Activated T-helper 2 cell treated with anti-CD3 and anti-CD28 coated beads, Interferon-gamma antibody, Interleukin-2, Interleukin-4, amounts not matched to agents 10 μg/mL and 5 μg/mL and 100 μg/mL, durations not matched to agents 14 hours and 24 hours and 36 hours (primary cell): ENCODE data around the gene RMI1. TPM values are rescaled to one million over a fixed set of nuclear protein-coding genes. Genes with fewer than 3 reads are reported as not detected.
"Not testable (repeated sequence)": the region's sequence is repeated elsewhere in the genome, so short reads cannot be mapped to it uniquely, and the experiment has no call there.

Experiments
- DNase-seq: peaks from one replicate; pipeline ENCODE4 v3.0.0; 2021; ENCODE audit warnings: low spot score
- H3K27ac Mint-ChIP-seq: one replicate; pipeline ENCODE4 v1.8.0; 2021; ENCODE audit warnings: mixed read lengths
- H3K27me3 Mint-ChIP-seq: one replicate; pipeline ENCODE4 v1.8.0; 2021; ENCODE audit warnings: low read depth, mixed read lengths
- H3K36me3 Mint-ChIP-seq: one replicate; pipeline ENCODE4 v1.8.0; 2021; ENCODE audit warnings: low read depth, mixed read lengths
- H3K4me1 Mint-ChIP-seq: one replicate; pipeline ENCODE4 v1.8.0; 2021; ENCODE audit warnings: low read depth, mixed read lengths
- H3K4me3 Mint-ChIP-seq: one replicate; pipeline ENCODE4 v1.8.0; 2021; ENCODE audit warnings: low read depth, mild to moderate bottlenecking, moderate library complexity, mixed read lengths
- H3K9me3 Mint-ChIP-seq: one replicate; pipeline ENCODE4 v1.8.0; 2021; ENCODE audit warnings: mixed read lengths
- intact Hi-C: fragments of 100-400 bp; cut with micrococcal nuclease; formaldehyde crosslinking; loops from one replicate; pipeline ENCODE4 v1.15.1; 2023
- total RNA-seq: library from RNA; stranded (reverse); gene quantifications from 2 replicates; pipeline ENCODE4 v1.2.3, GENCODE V29; 2022

RMI1 gene
- 26.1 and 27.3 TPM in 2 replicates for total RNA-seq

DNA sequence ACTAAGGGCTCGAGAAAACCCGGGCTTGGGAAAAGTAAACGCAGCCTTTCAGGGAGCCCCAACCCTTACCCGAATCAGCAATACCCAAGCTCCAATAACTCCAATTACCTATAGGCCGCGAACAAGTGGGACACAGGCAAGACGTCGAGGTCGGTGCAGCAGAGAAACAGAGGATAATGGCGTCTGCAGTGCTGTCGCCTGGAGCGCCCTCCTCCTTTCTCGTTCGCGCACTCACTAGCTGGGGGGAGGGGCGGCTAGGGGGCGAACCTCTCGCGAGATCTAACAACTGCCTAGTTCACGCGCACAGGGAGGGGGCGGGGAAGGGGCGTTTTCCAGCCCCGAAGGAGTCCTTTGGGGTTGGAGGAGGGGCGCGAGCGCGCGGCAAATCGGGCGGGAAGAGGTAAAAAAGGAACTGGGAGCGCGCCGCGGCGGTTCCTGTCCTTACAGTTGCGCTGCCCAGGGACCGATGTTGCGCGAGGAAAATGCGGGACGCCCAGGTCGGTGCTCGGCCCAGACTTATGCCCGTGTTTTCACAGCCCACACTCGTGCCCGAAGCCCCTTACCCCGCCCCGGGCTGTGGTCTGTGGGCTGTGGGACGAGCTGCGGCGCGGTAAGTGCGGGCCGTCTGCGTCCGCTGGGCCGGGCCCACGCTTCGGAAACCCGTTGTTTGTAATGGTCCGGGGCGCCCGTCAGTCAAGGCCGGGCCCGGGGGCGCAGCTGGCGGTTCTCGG lies at the start of gene RMI1:
TSS of gene RMI1 (plus strand) at position 411 of the 731 bp plus-strand sequence. CDS start 20,182 bp downstream, outside the sequence.
- intact Hi-C loops = loop anchor here (1.0 to 5.0 kb wide), 7 partner anchors 22 to 1962 kb away; partner anchors contain the start of genes IDNK, KIF27 and NAA35
- peaks cover 51% of the 10 kb centered on the region for H3K36me3 Mint-ChIP-seq
- peak within 1 kb of the TSS; percentile 99 for H3K27ac Mint-ChIP-seq
- no peaks in the 10 kb centered on the region for H3K27me3 Mint-ChIP-seq
- H3K4me3 Mint-ChIP-seq = peak within 1 kb of the TSS; percentile 100
- peak; percentile 96 for DNase-seq
- H3K4me1 Mint-ChIP-seq = peaks cover 43% of the 10 kb centered on the region
- no peaks in the 10 kb centered on the region for H3K9me3 Mint-ChIP-seq

DNA sequence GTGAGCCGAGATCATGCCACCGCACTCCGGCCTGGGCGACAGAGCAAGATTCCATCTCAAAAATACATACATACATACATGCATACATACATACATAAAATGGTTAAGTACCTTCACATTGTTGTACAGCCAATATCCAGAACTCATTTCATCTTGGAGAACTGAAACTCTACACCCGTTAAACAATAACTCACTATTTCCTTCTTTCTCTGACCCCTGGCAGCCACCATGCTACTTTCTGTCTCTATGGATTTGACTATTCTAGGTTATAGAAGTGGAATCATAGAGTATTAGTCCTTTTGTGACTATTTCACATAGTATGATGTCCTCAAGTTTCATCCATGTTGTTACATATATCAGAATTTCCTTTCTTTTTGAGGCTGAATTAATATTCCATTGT lies 49.7 kb upstream of the RMI1 start:
- Mint-ChIP-seq H3K4me1 (peaks cover 20% of the 10 kb centered on the region), H3K27ac (no peak overlapping the region), H3K36me3 (no peaks in the 10 kb centered on the region), H3K4me3 (no peak overlapping the region), H3K9me3 (no peaks in the 10 kb centered on the region), H3K27me3 (peaks cover 3% of the 10 kb centered on the region)
- DNase-seq = no peak
- intact Hi-C loops = no loop called here

DNA sequence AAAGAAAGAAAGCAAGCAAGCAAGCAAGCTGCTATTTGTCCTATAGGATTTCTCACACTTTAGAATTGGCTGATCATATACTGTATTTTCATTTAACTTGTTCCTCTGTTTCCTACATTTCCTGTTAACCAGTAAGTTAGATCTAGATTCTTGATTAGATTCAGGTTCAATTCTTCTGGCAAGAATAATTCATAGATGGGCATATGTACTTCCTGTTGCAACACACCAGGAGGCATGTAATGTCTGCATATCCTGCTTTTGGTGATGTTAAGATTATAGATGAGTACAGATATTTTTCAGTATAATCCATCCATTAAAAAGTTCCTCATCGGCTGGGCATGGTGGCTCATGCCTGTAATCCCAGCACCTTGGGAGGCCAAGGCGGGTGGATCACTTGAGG lies 48.6 kb upstream of the RMI1 start:
- Mint-ChIP-seq H3K9me3 (no peaks in the 10 kb centered on the region), H3K4me3 (no peak overlapping the region), H3K4me1 (peaks cover 20% of the 10 kb centered on the region), H3K27me3 (peaks cover 3% of the 10 kb centered on the region), H3K36me3 (no peaks in the 10 kb centered on the region), H3K27ac (no peak overlapping the region)
- DNase-seq = no peak
- intact Hi-C loops = no loop called here

DNA sequence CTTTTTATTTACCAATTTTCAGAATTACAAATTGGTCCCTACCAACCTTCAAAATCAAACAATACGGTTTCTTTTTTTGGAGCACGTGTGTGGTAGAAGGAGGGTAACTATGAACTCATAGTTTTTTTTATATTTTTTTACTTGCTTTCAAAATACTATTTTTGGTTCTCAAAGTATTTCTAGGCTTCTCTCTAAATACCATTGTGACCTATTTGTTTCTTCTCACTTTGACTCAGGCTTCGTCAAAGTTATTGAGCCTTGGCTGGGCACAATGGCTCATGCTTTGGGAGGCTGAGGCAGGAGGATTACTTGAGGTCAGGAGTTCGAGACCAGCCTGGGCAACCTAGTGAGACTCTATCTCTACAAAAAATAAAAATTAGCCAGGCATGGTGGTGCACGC lies 47.8 kb upstream of the RMI1 start:
- intact Hi-C loops = no loop called here
- H3K4me1 Mint-ChIP-seq = peaks cover 22% of the 10 kb centered on the region
- peaks cover 2% of the 10 kb centered on the region for H3K36me3 Mint-ChIP-seq
- H3K4me3 Mint-ChIP-seq = no peak overlapping the region
- peaks cover 2% of the 10 kb centered on the region for H3K27me3 Mint-ChIP-seq
- H3K9me3 Mint-ChIP-seq = no peaks in the 10 kb centered on the region
- DNase-seq = no peak
- no peak overlapping the region for H3K27ac Mint-ChIP-seq

DNA sequence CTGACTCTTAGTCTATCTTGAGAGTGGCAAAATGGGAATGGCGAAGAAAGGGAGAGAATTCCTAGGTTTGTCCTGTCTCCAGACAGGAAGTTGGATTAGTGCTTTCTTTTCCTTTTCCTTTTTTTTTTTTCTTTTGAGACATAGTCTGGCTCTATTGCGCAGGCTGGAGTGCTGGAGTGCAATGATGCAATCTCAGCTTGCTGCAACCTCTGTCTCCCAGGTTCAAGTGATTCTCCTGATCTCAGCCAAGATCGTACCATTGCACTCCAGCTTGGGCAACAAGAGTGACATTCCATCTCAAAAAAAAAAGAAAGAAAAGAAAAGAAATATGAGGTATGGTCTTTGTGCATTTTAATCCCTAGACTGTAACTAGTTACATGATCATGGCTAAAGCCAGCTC lies 46.8 kb upstream of the RMI1 start:
- H3K4me1 Mint-ChIP-seq = peaks cover 24% of the 10 kb centered on the region
- H3K36me3 Mint-ChIP-seq = peaks cover 9% of the 10 kb centered on the region

DNA sequence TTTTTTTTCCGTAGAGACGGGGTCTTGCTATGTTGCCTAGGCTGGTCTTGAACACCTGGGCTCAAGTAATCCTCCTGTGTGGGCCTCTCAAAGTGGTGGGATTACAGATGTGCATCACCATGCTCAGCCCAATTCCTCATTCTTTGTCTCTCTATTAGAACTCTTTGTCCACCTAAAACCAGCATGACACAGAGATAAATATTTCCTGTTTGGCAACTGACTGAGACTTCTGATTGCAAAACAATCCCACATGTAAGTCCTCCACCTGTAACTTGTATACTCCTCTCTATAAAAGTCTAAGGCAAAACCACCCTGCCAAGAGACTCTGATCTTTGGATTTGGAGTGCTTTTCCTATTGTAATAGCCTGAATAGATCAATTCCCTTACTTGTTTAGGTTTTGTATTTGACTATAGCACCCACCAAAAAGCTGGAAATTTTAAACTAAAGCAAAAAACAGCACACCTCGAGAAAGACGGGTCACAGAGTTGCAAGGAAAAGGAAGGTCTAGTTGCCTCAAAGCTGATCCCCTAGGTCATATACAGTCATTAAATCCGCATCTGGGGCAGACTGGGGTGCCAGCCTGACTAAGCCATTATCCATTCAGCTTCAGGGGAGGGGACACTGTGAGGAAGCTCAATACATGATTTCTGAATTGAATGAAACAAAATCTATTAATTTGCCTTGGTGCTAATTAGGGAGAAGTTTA lies 45.9 kb upstream of the RMI1 start:
- no peak for DNase-seq
- Mint-ChIP-seq H3K4me1 (peaks cover 24% of the 10 kb centered on the region), H3K4me3 (no peak overlapping the region), H3K36me3 (peaks cover 18% of the 10 kb centered on the region), H3K27me3 (no peaks in the 10 kb centered on the region), H3K27ac (no peak overlapping the region), H3K9me3 (no peaks in the 10 kb centered on the region)
- intact Hi-C loops = no loop called here

More for the DNA sequence above, 46.8 kb upstream of the RMI1 start:
- no peak for DNase-seq
- Mint-ChIP-seq H3K4me3 (no peak overlapping the region), H3K27me3 (no peaks in the 10 kb centered on the region), H3K27ac (no peak overlapping the region), H3K9me3 (no peaks in the 10 kb centered on the region)
- intact Hi-C loops = no loop called here

DNA sequence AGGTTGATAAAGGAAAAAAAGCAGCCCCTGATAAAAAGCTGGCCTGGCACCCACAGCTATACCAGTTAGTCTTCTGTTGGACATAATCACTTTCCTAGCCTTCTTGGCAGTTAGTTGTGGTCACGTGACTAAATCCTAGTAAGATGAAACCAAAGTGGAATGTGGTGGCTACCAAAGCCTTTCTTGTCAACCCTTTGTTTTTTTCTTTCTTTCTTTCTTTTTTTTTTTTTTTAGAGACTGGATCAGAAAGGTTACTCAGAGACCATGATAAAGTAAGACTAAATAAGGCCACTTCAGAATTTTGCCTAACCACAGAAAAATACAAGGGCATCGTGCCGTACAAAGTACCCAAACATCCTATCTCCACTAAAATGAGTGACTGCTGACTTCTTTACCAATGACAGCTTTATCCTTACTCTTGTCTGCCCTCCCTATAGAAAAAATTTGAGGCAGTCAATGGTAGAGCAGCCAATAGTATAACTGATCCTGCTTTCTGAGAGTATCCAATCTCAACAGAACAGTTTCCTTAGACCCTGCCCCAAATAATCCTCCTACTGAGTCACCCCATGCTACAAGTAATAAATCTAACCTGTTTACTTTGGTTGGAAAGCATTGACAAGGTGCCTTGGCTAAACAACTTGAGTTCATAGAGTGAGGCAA lies 45.2 kb upstream of the RMI1 start:
- H3K36me3 Mint-ChIP-seq = peaks cover 20% of the 10 kb centered on the region
- H3K4me1 Mint-ChIP-seq = peaks cover 24% of the 10 kb centered on the region
- no peaks in the 10 kb centered on the region for H3K27me3 Mint-ChIP-seq
- H3K4me3 Mint-ChIP-seq = no peak overlapping the region
- no peak for DNase-seq
- H3K9me3 Mint-ChIP-seq = no peaks in the 10 kb centered on the region
- intact Hi-C loops = no loop called here
- no peak overlapping the region for H3K27ac Mint-ChIP-seq

DNA sequence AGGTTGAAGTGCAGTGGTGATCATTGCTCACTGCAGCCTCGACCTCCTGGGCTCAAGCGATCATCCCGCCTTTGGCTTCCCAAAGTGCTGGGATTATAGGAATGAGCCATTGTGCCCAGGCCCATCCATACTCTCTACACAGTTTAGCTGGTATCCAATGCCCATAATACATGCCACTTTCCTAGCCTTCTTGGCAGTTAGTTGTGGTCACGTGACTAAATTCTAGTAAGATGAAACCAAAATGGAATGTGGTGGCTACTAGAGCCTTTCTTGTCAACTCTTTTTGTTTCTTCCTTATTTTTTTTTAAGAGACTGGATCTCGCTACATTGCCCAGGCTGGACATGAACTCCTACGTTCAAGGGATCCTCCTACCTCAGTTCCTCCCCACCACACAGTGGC lies 44.1 kb upstream of the RMI1 start:
- Mint-ChIP-seq H3K36me3 (peaks cover 29% of the 10 kb centered on the region), H3K27ac (no peak overlapping the region), H3K4me3 (no peak overlapping the region), H3K4me1 (peaks cover 19% of the 10 kb centered on the region), H3K27me3 (no peaks in the 10 kb centered on the region), H3K9me3 (no peaks in the 10 kb centered on the region)
- no peak for DNase-seq
- intact Hi-C loops = no loop called here

DNA sequence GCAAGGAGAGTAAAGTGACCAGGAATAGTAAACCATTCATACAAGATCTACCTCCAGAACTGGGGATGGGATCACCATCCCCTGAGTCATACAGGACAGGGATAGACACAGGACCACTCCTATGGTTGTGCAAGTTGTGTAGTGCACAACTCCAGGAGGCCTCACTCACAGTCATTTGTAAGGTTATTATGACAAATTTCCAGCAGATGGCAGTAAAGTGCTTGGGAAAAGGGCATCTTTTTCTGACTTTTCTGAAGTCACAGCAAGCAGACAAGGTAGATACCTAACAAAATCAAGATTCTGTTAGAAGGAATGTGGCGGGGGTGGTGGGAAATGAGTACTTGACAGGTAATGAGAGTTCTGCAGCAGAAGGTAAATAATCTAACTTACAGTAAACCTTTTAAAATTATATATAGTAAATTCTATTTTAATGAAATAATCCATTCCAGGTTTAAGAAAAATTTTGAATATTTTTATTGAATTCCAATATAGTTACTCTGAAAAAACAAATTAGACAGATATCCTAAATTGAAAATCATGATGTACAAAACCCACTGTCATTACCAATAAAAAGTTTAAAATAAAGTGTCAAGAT lies 42.6 kb upstream of the RMI1 start:
- no peak overlapping the region for H3K4me3 Mint-ChIP-seq
- peaks cover 13% of the 10 kb centered on the region for H3K4me1 Mint-ChIP-seq
- peak; percentile 23 for DNase-seq
- H3K27me3 Mint-ChIP-seq = no peaks in the 10 kb centered on the region
- H3K9me3 Mint-ChIP-seq = no peaks in the 10 kb centered on the region
- H3K27ac Mint-ChIP-seq = no peak overlapping the region
- intact Hi-C loops = loop anchor here (1.0 kb wide), 3 partner anchors 235 to 377 kb away; no protein-coding TSS in a partner anchor
- peaks cover 42% of the 10 kb centered on the region for H3K36me3 Mint-ChIP-seq

DNA sequence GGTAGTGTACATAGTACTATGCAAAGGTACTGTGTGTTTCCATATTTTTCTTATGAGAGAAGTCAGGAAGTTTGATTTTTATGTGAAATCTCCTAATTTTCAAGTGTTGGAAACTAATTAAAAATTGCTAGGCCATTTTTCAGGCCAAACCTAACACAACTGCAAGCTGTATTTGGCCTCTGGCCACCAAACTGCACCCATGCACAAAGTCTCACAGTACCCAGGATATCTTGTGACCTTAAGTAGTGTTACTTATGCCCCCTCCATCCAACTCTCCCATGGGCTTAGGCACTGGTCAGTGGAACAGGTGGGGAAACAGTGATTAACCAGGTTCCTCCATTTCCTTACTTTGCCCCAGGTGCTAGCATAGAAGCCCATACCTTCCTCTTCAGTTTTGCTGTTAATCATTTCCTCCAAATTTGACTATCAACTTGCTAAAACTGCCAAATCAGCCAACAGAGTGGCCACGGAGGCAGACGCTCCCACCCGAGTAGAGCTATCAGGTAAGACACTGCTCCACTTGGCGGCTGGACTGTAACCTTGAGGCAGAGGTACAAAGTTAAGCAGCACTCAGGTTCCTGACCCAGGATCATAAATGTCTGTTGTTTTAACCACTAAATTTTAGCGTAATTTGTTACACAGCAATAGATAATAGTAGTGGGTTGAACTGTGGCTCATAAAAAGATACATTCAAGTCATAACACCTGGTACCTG lies 39.9 kb upstream of the RMI1 start:
- intact Hi-C loops = no loop called here
- H3K4me3 Mint-ChIP-seq = no peak overlapping the region
- no peaks in the 10 kb centered on the region for H3K9me3 Mint-ChIP-seq
- H3K4me1 Mint-ChIP-seq = peaks cover 3% of the 10 kb centered on the region
- no peaks in the 10 kb centered on the region for H3K27me3 Mint-ChIP-seq
- peaks cover 58% of the 10 kb centered on the region for H3K36me3 Mint-ChIP-seq
- no peak overlapping the region for H3K27ac Mint-ChIP-seq
- no peak for DNase-seq

DNA sequence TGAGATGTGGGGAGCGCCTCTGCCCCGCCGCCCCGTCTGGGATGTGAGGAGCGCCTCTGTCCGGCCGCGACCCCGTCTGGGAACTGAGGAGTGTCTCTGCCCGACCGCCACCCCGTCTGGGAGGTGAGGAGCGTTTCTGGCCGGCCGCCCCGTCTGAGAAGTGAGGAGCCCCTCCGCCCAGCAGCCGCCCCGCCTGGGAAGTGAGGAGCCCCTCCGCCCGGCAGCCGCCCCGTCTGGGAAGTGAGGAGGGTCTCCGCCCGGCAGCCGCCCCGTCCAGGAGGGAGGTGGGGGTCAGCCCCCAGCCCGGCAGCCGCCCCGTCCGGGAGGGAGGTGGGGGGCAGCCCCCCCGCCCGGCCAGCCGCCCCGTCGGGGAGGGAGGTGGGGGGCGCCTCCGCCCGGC lies 32.5 kb upstream of the RMI1 start:
- H3K27ac Mint-ChIP-seq, H3K4me1 Mint-ChIP-seq, intact Hi-C loops, H3K9me3 Mint-ChIP-seq, H3K27me3 Mint-ChIP-seq, H3K4me3 Mint-ChIP-seq, DNase-seq: not testable (repeated sequence)
- peaks cover 44% of the 10 kb centered on the region for H3K36me3 Mint-ChIP-seq

DNA sequence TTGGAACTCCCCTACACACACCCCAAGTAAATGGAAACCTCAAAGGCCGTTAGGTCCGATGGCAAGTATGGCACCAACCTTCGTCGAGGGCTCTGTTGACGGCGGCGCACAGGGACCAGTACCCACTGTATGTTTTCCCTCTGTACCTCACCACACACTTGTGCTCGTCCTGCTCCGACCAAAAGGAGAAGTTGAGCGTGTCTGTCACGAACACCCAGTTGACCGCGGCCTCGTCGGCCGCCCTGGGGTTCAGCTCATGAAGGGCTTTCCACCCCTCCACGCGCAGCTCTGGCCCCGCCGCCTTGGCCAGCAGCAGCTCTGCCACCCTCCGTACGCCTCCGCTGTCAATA lies 24.5 kb upstream of the RMI1 start:
- H3K27me3 Mint-ChIP-seq = no peaks in the 10 kb centered on the region
- H3K4me1 Mint-ChIP-seq = peaks cover 10% of the 10 kb centered on the region
- H3K27ac Mint-ChIP-seq = peak overlapping the region; percentile 98
- intact Hi-C loops = loop anchor here (1.0 to 2.0 kb wide), 3 partner anchors 10 to 35 kb away; partner anchors contain the start of genes HNRNPK, KIF27 and RMI1
- peak overlapping the region; percentile 99 for H3K4me3 Mint-ChIP-seq
- H3K36me3 Mint-ChIP-seq = peaks cover 13% of the 10 kb centered on the region
- DNase-seq = peak; percentile 35
- H3K9me3 Mint-ChIP-seq = no peaks in the 10 kb centered on the region
